GM23338 (cell line): Measurements from ENCODE around the gene DR1. TPM values are rescaled to one million over a fixed set of nuclear protein-coding genes. Genes with fewer than 3 reads are reported as not detected.

Experiments used
- ATAC-seq: fragments of 200-7000 bp; cut with Tn5 transposase; 3 replicates; pipeline ENCODE4 v1.9.1; 2020
- DNase-seq: peaks from one replicate; pipeline ENCODE4 v3.0.0-alpha.2; 2015; ENCODE audit warnings: low spot score
- H2AFZ ChIP-seq: fragments of 200-600 bp; sonication (generic); 2 replicates; pipeline ENCODE4 v1.8.0; 2016; ENCODE audit warnings: antibody characterized with exemption, mild to moderate bottlenecking, moderate library complexity
- H3F3A ChIP-seq: fragments of 200-600 bp; sonication (generic); replicated peaks from 2 replicates; pipeline ENCODE4 v1.8.0; 2017; ENCODE audit warnings: antibody characterized with exemption, mixed run types, low read depth
- H3K27ac ChIP-seq: fragments of 200-600 bp; sonication (generic); 2 replicates; pipeline ENCODE4 v1.6.1; 2016; ENCODE audit warnings: low read depth
- H3K27me3 ChIP-seq: fragments of 200-600 bp; sonication (generic); 2 replicates; pipeline ENCODE4 v1.8.0; 2016; ENCODE audit warnings: mild to moderate bottlenecking, mixed run types, moderate library complexity; ENCODE audit not compliant: insufficient read depth
- H3K36me3 ChIP-seq: fragments of 200-600 bp; sonication (generic); 2 replicates; pipeline ENCODE4 v1.8.0; 2016; ENCODE audit warnings: mild to moderate bottlenecking; ENCODE audit not compliant: insufficient read depth
- H3K4me1 ChIP-seq: fragments of 200-600 bp; sonication (generic); 2 replicates; pipeline ENCODE4 v1.8.0; 2016; ENCODE audit warnings: mild to moderate bottlenecking, moderate library complexity; ENCODE audit not compliant: insufficient read depth
- H3K4me2 ChIP-seq: fragments of 200-600 bp; sonication (generic); 2 replicates; pipeline ENCODE4 v1.7.1; 2017; ENCODE audit warnings: mixed run types
- H3K4me3 ChIP-seq: fragments of 200-600 bp; sonication (generic); 2 replicates; pipeline ENCODE4 v1.6.1; 2016; ENCODE audit warnings: mixed run types
- H3K79me2 ChIP-seq: fragments of 200-600 bp; sonication (generic); replicated peaks from 2 replicates; pipeline ENCODE4 v1.8.0; 2017; ENCODE audit warnings: mild to moderate bottlenecking; ENCODE audit not compliant: insufficient read depth
- H3K9me2 ChIP-seq: fragments of 200-600 bp; sonication (generic); 2 replicates; pipeline ENCODE4 v1.8.0; 2017; ENCODE audit not compliant: insufficient read depth
- H4K20me1 ChIP-seq: fragments of 200-600 bp; sonication (generic); replicated peaks from 2 replicates; pipeline ENCODE4 v1.8.0; 2017; ENCODE audit warnings: mild to moderate bottlenecking; ENCODE audit not compliant: insufficient read depth
- H3K27ac Mint-ChIP-seq: 2 replicates; pipeline ENCODE4 v1.8.0; 2020; ENCODE audit warnings: inconsistent platforms, mild to moderate bottlenecking, moderate library complexity, mixed read lengths
- H3K27me3 Mint-ChIP-seq: 3 replicates; pipeline ENCODE4 v1.8.0; 2022; ENCODE audit warnings: low read depth, mild to moderate bottlenecking, moderate library complexity, mixed read lengths, inconsistent platforms; ENCODE audit not compliant: insufficient read depth, poor library complexity
- H3K36me3 Mint-ChIP-seq: 3 replicates; pipeline ENCODE4 v1.8.0; 2021; ENCODE audit warnings: low read depth, mild to moderate bottlenecking, inconsistent platforms, moderate library complexity, mixed read lengths
- H3K4me1 Mint-ChIP-seq: 3 replicates; pipeline ENCODE4 v1.8.0; 2020; ENCODE audit warnings: mild to moderate bottlenecking, inconsistent platforms, mixed read lengths
- H3K4me3 Mint-ChIP-seq: 3 replicates; pipeline ENCODE4 v1.8.0; 2021; ENCODE audit warnings: moderate library complexity, mild to moderate bottlenecking, inconsistent platforms, mixed read lengths
- H3K9me3 Mint-ChIP-seq: 3 replicates; pipeline ENCODE4 v1.8.0; 2020; ENCODE audit warnings: moderate library complexity, mild to moderate bottlenecking, inconsistent platforms, mixed read lengths
- CREB1 ChIP-seq: fragments of 250-450 bp; sonication (Bioruptor Pico); IDR thresholded peaks from 2 replicates; pipeline ENCODE4 v1.5.0; 2020; ENCODE audit warnings: low read depth, mild to moderate bottlenecking, moderate library complexity
- ETS1 ChIP-seq: IDR thresholded peaks from 2 replicates; pipeline ENCODE4 v1.6.1; 2016; ENCODE audit warnings: antibody characterized with exemption
- NANOG ChIP-seq: IDR thresholded peaks from 2 replicates; pipeline ENCODE4 v1.6.1; 2016; ENCODE audit warnings: antibody characterized with exemption, borderline replicate concordance
- ZNF462 ChIP-seq: fragments of 250-450 bp; sonication (Bioruptor Pico); IDR thresholded peaks from 2 replicates; pipeline ENCODE4 v1.5.0; 2020; ENCODE audit warnings: mild to moderate bottlenecking, moderate library complexity
- polyA plus RNA-seq: library from polyadenylated mRNA; unstranded; fragments of >200 nt; fragmentation: Nextera tagmentation; extraction: Ambion mirVana; gene quantifications from 2 replicates; pipeline ENCODE4 v1.2.1, GENCODE V29; 2016
- total RNA-seq: library from RNA; depleted of rRNA; stranded (reverse); fragments of >200 nt; shearing (Covaris generic); gene quantifications from 2 replicates; pipeline ENCODE4 v1.2.3, GENCODE V29; 2014
- TF ChIP-seq, protein P1 (sequence below), 2 experiments: fragments of 200-600 bp in 1 of 2; sonication (generic) in 1 of 2; conservative IDR thresholded peaks; 2 replicates each; pipeline versions ENCODE4 v1.5.1 to v1.6.1; 2016 to 2017; ENCODE audit warnings: antibody characterized with exemption in 2 of 2, low read depth in 2 of 2, mild to moderate bottlenecking in 2 of 2, moderate library complexity in 1 of 2

The DR1 gene
- total and polyA plus RNA-seq, 2 experiments from 2014 or later: 20.9 to 61.2 TPM

- Histone ChIP-seq H3K36me3 (peaks cover 14% of the 10 kb centered on the region), H3K9me2 (no peaks in the 10 kb centered on the region), H3K27ac (no peak overlapping the region), H3F3A (no peaks in the 10 kb centered on the region), H4K20me1 (no peaks in the 10 kb centered on the region), H3K4me2 (no peak overlapping the region), H3K79me2 (no peaks in the 10 kb centered on the region), H2AFZ (no peak overlapping the region), H3K4me1 (no peaks in the 10 kb centered on the region), H3K4me3 (no peak overlapping the region), H3K27me3 (no peaks in the 10 kb centered on the region)
- Mint-ChIP-seq H3K9me3 (peaks cover 53% of the 10 kb centered on the region), H3K4me3 (no peak overlapping the region; the same call in 2 of the 3 replicates), H3K4me1 (no peaks in the 10 kb centered on the region), H3K27me3 (peaks cover 2% of the 10 kb centered on the region), H3K27ac (no peak overlapping the region), H3K36me3 (peaks cover 55% of the 10 kb centered on the region)
- DNase-seq (no peak), ATAC-seq (no peak)
- TF ChIP-seq CREB1 (CRISPR knock-in tag) (no peak), NANOG (no peak), ZNF462 (CRISPR knock-in tag) (no peak), ETS1 (no peak)
- TF ChIP-seq, protein P1, sequence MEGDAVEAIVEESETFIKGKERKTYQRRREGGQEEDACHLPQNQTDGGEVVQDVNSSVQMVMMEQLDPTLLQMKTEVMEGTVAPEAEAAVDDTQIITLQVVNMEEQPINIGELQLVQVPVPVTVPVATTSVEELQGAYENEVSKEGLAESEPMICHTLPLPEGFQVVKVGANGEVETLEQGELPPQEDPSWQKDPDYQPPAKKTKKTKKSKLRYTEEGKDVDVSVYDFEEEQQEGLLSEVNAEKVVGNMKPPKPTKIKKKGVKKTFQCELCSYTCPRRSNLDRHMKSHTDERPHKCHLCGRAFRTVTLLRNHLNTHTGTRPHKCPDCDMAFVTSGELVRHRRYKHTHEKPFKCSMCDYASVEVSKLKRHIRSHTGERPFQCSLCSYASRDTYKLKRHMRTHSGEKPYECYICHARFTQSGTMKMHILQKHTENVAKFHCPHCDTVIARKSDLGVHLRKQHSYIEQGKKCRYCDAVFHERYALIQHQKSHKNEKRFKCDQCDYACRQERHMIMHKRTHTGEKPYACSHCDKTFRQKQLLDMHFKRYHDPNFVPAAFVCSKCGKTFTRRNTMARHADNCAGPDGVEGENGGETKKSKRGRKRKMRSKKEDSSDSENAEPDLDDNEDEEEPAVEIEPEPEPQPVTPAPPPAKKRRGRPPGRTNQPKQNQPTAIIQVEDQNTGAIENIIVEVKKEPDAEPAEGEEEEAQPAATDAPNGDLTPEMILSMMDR (conservative IDR thresholded peaks at IDR 0.05; ENCODE audit: low read depth in 2 of 2): no peak
Observed at GRCh38 chr1:93374334-93375106, 28.8 kb downstream of the DR1 start.
